ENCODE results near the gene MMAB.
A peak's percentile ranks its signal among the peaks of the same experiment; 100 is the strongest.

Gene MMAB

GRCh38 chr12:109550281-109550680 is 23.0 kb downstream of the MMAB start:
- Histone ChIP-seq H3K27ac (ENCODE audit: low read depth, low read length) (no peak overlapping the region), H3K4me3 (ENCODE audit: low read depth, low read length) (no peak overlapping the region), H3K79me2 (ENCODE audit: control insufficient read depth, insufficient read depth, low read length, unreplicated experiment) (no peaks in the 10 kb centered on the region), H3K27me3 (ENCODE audit: insufficient read depth, low read length) (peaks cover 33% of the 10 kb centered on the region), H2AFZ (ENCODE audit: low read length, unreplicated experiment) (no peak overlapping the region), H3K36me3 (ENCODE audit: insufficient read depth, low read length) (no peaks in the 10 kb centered on the region), H3K4me1 (ENCODE audit: control insufficient read depth, insufficient read depth, low read length, unreplicated experiment) (peaks cover 6% of the 10 kb centered on the region)

- Histone ChIP-seq H3K4me1 (ENCODE audit: control insufficient read depth, insufficient read depth, low read length, unreplicated experiment) (peaks cover 12% of the 10 kb centered on the region), H3K27ac (ENCODE audit: low read depth, low read length) (no peak overlapping the region), H3K36me3 (ENCODE audit: insufficient read depth, low read length) (no peaks in the 10 kb centered on the region), H3K79me2 (ENCODE audit: control insufficient read depth, insufficient read depth, low read length, unreplicated experiment) (no peaks in the 10 kb centered on the region), H3K27me3 (ENCODE audit: insufficient read depth, low read length) (peaks cover 33% of the 10 kb centered on the region), H3K4me3 (ENCODE audit: low read depth, low read length) (no peak overlapping the region), H2AFZ (ENCODE audit: low read length, unreplicated experiment) (no peak overlapping the region)
These were observed 23.6 kb downstream of the MMAB start for GRCh38 chr12:109549613-109550270.

- Histone ChIP-seq H3K79me2 (ENCODE audit: control insufficient read depth, insufficient read depth, low read length, unreplicated experiment) (no peaks in the 10 kb centered on the region), H3K27me3 (ENCODE audit: insufficient read depth, low read length) (peaks cover 20% of the 10 kb centered on the region), H3K27ac (ENCODE audit: low read depth, low read length) (no peak overlapping the region), H3K36me3 (ENCODE audit: insufficient read depth, low read length) (no peaks in the 10 kb centered on the region), H2AFZ (ENCODE audit: low read length, unreplicated experiment) (no peak overlapping the region), H3K4me1 (ENCODE audit: control insufficient read depth, insufficient read depth, low read length, unreplicated experiment) (peaks cover 16% of the 10 kb centered on the region), H3K4me3 (ENCODE audit: low read depth, low read length) (no peak overlapping the region)
These were observed 25.0 kb downstream of the MMAB start for GRCh38 chr12:109548258-109548657.

GRCh38 chr12:109547286-109547685 is 26.0 kb downstream of the MMAB start:
- no peak overlapping the region for H3K27ac ChIP-seq (ENCODE audit: low read depth, low read length)
- no peak overlapping the region for H2AFZ ChIP-seq (ENCODE audit: low read length, unreplicated experiment)
- H3K79me2 ChIP-seq (ENCODE audit: control insufficient read depth, insufficient read depth, low read length, unreplicated experiment), result no peaks in the 10 kb centered on the region
- no peaks in the 10 kb centered on the region for H3K36me3 ChIP-seq (ENCODE audit: insufficient read depth, low read length)
- peaks cover 16% of the 10 kb centered on the region for H3K4me1 ChIP-seq (ENCODE audit: control insufficient read depth, insufficient read depth, low read length, unreplicated experiment)
- H3K4me3 ChIP-seq (ENCODE audit: low read depth, low read length), result no peak overlapping the region
- peaks cover 16% of the 10 kb centered on the region for H3K27me3 ChIP-seq (ENCODE audit: insufficient read depth, low read length)

- peaks cover 16% of the 10 kb centered on the region for H3K27me3 ChIP-seq (ENCODE audit: insufficient read depth, low read length)
- H3K79me2 ChIP-seq (ENCODE audit: control insufficient read depth, insufficient read depth, low read length, unreplicated experiment), result no peaks in the 10 kb centered on the region
- no peak overlapping the region for H3K4me3 ChIP-seq (ENCODE audit: low read depth, low read length)
- no peak overlapping the region for H3K27ac ChIP-seq (ENCODE audit: low read depth, low read length)
- peaks cover 16% of the 10 kb centered on the region for H3K4me1 ChIP-seq (ENCODE audit: control insufficient read depth, insufficient read depth, low read length, unreplicated experiment)
- H2AFZ ChIP-seq (ENCODE audit: low read length, unreplicated experiment), result no peak overlapping the region
- no peaks in the 10 kb centered on the region for H3K36me3 ChIP-seq (ENCODE audit: insufficient read depth, low read length)
These were observed 27.5 kb downstream of the MMAB start for GRCh38 chr12:109545826-109546225.

- Histone ChIP-seq H3K36me3 (ENCODE audit: insufficient read depth, low read length) (no peaks in the 10 kb centered on the region), H3K4me3 (ENCODE audit: low read depth, low read length) (no peak overlapping the region), H2AFZ (ENCODE audit: low read length, unreplicated experiment) (no peak overlapping the region), H3K79me2 (ENCODE audit: control insufficient read depth, insufficient read depth, low read length, unreplicated experiment) (no peaks in the 10 kb centered on the region), H3K4me1 (ENCODE audit: control insufficient read depth, insufficient read depth, low read length, unreplicated experiment) (peaks cover 17% of the 10 kb centered on the region), H3K27ac (ENCODE audit: low read depth, low read length) (peak overlapping the region; percentile 35), H3K27me3 (ENCODE audit: insufficient read depth, low read length) (peaks cover 14% of the 10 kb centered on the region)
These were observed 28.3 kb downstream of the MMAB start for GRCh38 chr12:109544955-109545531.

- H3K27me3 ChIP-seq (ENCODE audit: insufficient read depth, low read length), result no peaks in the 10 kb centered on the region
- no peaks in the 10 kb centered on the region for H3K79me2 ChIP-seq (ENCODE audit: control insufficient read depth, insufficient read depth, low read length, unreplicated experiment)
- H3K4me3 ChIP-seq (ENCODE audit: low read depth, low read length), result no peak overlapping the region
- H2AFZ ChIP-seq (ENCODE audit: low read length, unreplicated experiment), result no peak overlapping the region
- no peak overlapping the region for H3K27ac ChIP-seq (ENCODE audit: low read depth, low read length)
- peaks cover 37% of the 10 kb centered on the region for H3K4me1 ChIP-seq (ENCODE audit: control insufficient read depth, insufficient read depth, low read length, unreplicated experiment)
- H3K36me3 ChIP-seq (ENCODE audit: insufficient read depth, low read length), result no peaks in the 10 kb centered on the region
These were observed 30.4 kb downstream of the MMAB start for GRCh38 chr12:109542876-109543275.

- no peaks in the 10 kb centered on the region for H3K36me3 ChIP-seq (ENCODE audit: insufficient read depth, low read length)
- no peaks in the 10 kb centered on the region for H3K27me3 ChIP-seq (ENCODE audit: insufficient read depth, low read length)
- H3K4me1 ChIP-seq (ENCODE audit: control insufficient read depth, insufficient read depth, low read length, unreplicated experiment), result peaks cover 37% of the 10 kb centered on the region
- H3K4me3 ChIP-seq (ENCODE audit: low read depth, low read length), result no peak overlapping the region
- no peak overlapping the region for H2AFZ ChIP-seq (ENCODE audit: low read length, unreplicated experiment)
- no peak overlapping the region for H3K27ac ChIP-seq (ENCODE audit: low read depth, low read length)
- no peaks in the 10 kb centered on the region for H3K79me2 ChIP-seq (ENCODE audit: control insufficient read depth, insufficient read depth, low read length, unreplicated experiment)
These were observed 31.3 kb downstream of the MMAB start for GRCh38 chr12:109542014-109542413.

GRCh38 chr12:109541413-109541726 is 31.9 kb downstream of the MMAB start:
- H3K4me1 ChIP-seq (ENCODE audit: control insufficient read depth, insufficient read depth, low read length, unreplicated experiment), result peaks cover 37% of the 10 kb centered on the region
- H3K27me3 ChIP-seq (ENCODE audit: insufficient read depth, low read length), result no peaks in the 10 kb centered on the region
- H3K27ac ChIP-seq (ENCODE audit: low read depth, low read length), result no peak overlapping the region
- no peaks in the 10 kb centered on the region for H3K79me2 ChIP-seq (ENCODE audit: control insufficient read depth, insufficient read depth, low read length, unreplicated experiment)
- no peaks in the 10 kb centered on the region for H3K36me3 ChIP-seq (ENCODE audit: insufficient read depth, low read length)
- H3K4me3 ChIP-seq (ENCODE audit: low read depth, low read length), result no peak overlapping the region
- H2AFZ ChIP-seq (ENCODE audit: low read length, unreplicated experiment), result no peak overlapping the region

- H2AFZ ChIP-seq (ENCODE audit: low read length, unreplicated experiment), result no peak overlapping the region
- H3K79me2 ChIP-seq (ENCODE audit: control insufficient read depth, insufficient read depth, low read length, unreplicated experiment), result no peaks in the 10 kb centered on the region
- no peak overlapping the region for H3K4me3 ChIP-seq (ENCODE audit: low read depth, low read length)
- H3K27ac ChIP-seq (ENCODE audit: low read depth, low read length), result no peak overlapping the region
- H3K27me3 ChIP-seq (ENCODE audit: insufficient read depth, low read length), result no peaks in the 10 kb centered on the region
- H3K36me3 ChIP-seq (ENCODE audit: insufficient read depth, low read length), result no peaks in the 10 kb centered on the region
- peaks cover 36% of the 10 kb centered on the region for H3K4me1 ChIP-seq (ENCODE audit: control insufficient read depth, insufficient read depth, low read length, unreplicated experiment)
These were observed 32.5 kb downstream of the MMAB start for GRCh38 chr12:109540526-109541412.

GRCh38 chr12:109539508-109539907 is 33.8 kb downstream of the MMAB start:
- peak overlapping the region; percentile 17 for H3K27ac ChIP-seq (ENCODE audit: low read depth, low read length)
- H3K4me1 ChIP-seq (ENCODE audit: control insufficient read depth, insufficient read depth, low read length, unreplicated experiment), result peaks cover 24% of the 10 kb centered on the region
- H2AFZ ChIP-seq (ENCODE audit: low read length, unreplicated experiment), result no peak overlapping the region
- no peaks in the 10 kb centered on the region for H3K79me2 ChIP-seq (ENCODE audit: control insufficient read depth, insufficient read depth, low read length, unreplicated experiment)
- H3K27me3 ChIP-seq (ENCODE audit: insufficient read depth, low read length), result no peaks in the 10 kb centered on the region
- H3K4me3 ChIP-seq (ENCODE audit: low read depth, low read length), result no peak overlapping the region
- H3K36me3 ChIP-seq (ENCODE audit: insufficient read depth, low read length), result no peaks in the 10 kb centered on the region
